Esophagus (tissue), 2 donors: ENCODE measurements around the gene CHMP2A. TPM values are rescaled to one million over a fixed set of nuclear protein-coding genes. Genes with fewer than 3 reads are reported as not detected.

Experiments used
- H3K27ac ChIP-seq, 2 donors: one replicate each; pipeline ENCODE4 v1.5.1; 2013; ENCODE audit warnings: low read depth in 2 of 2, mild to moderate bottlenecking in 2 of 2, inconsistent platforms in 1 of 2, low read length in 1 of 2, moderate library complexity in 1 of 2
- H3K27me3 ChIP-seq, 2 donors: one replicate each; pipeline ENCODE4 v1.6.1; 2013; ENCODE audit warnings: low read length in 2 of 2, control low read depth in 1 of 2, mild to moderate bottlenecking in 1 of 2; ENCODE audit not compliant: insufficient read depth in 2 of 2, control insufficient read depth in 1 of 2
- H3K36me3 ChIP-seq, 2 donors: one replicate each; pipeline ENCODE4 v1.6.1; 2013; ENCODE audit warnings: low read length in 1 of 2; ENCODE audit not compliant: control insufficient read depth in 2 of 2, insufficient read depth in 2 of 2
- H3K4me1 ChIP-seq, 2 donors: one replicate each; pipeline ENCODE4 v1.6.1; 2013; ENCODE audit warnings: low read length in 1 of 2; ENCODE audit not compliant: control insufficient read depth in 2 of 2, insufficient read depth in 2 of 2
- H3K4me3 ChIP-seq, 2 donors: one replicate each; pipeline ENCODE4 v1.5.1; 2013; ENCODE audit warnings: low read length in 2 of 2, mild to moderate bottlenecking in 2 of 2, low read depth in 1 of 2, moderate library complexity in 1 of 2
- H3K9me3 ChIP-seq, 2 donors: one replicate each; pipeline ENCODE4 v1.6.1; 2013; ENCODE audit warnings: mild to moderate bottlenecking in 2 of 2, low read depth in 1 of 2, low read length in 1 of 2, moderate library complexity in 1 of 2; ENCODE audit not compliant: control insufficient read depth in 2 of 2, insufficient read depth in 1 of 2
- WGBS, 2 donors: extraction: QIAGEN DNeasy Blood & Tissue Kit; methylation state at CpG; one replicate each; pipeline ENCODE4 v1.1.7; 2013; 5-methylcytosine and 5-hydroxymethylcytosine counted together
- polyA plus RNA-seq, 2 donors: library from polyadenylated mRNA; stranded (reverse); fragments of 200-250 nt; gene quantifications; one replicate each; pipeline ENCODE4 v1.2.3, GENCODE V29; 2013
- donor health status: healthy with polysubstance abuse.
- donor health status: Bipolar disorder and iron deficiency.

CHMP2A gene
- polyA plus RNA-seq, 2 donors: 174 to 262 TPM

DNA sequence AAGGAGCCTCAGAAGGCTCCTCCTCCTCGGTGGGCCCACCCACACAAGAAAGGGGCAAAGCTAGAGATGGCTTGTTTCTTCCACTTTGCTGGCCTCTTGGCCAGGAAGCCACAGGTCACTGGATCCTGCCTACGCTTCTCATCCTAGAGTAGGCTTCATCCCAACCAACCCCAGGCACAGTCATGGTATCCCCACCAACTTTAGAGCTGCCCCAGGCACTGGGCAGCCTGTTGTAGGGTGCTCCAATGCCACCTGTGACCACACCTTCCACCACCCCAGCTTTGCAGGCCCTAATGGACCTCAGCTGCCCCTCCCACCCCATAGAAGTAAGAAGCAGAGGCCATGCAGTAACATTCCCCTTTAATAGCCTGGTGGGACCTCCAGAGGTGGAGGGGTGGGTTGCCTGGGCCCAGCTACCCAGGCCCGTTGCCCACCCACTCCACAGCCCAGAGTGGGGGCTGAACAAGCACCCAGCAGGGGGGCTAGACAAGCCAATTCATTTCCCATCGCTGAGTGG, 522 bp upstream of the CHMP2A start:
- peaks cover 0 to 30% of the 10 kb centered on the region in 2 donors for H3K4me1 ChIP-seq
- H3K36me3 ChIP-seq: peaks cover 20 to 39% of the 10 kb centered on the region in 2 donors
- WGBS, 2 donors: 41 to 47% methylated on average over 4 of the region's 4 CpGs
- no peaks in the 10 kb centered on the region for H3K27me3 ChIP-seq
- peak overlapping the region; percentile 75 to 92 for H3K4me3 ChIP-seq
- H3K27ac ChIP-seq: peak overlapping the region; percentile 93 to 99
- H3K9me3 ChIP-seq: no peaks in the 10 kb centered on the region

DNA sequence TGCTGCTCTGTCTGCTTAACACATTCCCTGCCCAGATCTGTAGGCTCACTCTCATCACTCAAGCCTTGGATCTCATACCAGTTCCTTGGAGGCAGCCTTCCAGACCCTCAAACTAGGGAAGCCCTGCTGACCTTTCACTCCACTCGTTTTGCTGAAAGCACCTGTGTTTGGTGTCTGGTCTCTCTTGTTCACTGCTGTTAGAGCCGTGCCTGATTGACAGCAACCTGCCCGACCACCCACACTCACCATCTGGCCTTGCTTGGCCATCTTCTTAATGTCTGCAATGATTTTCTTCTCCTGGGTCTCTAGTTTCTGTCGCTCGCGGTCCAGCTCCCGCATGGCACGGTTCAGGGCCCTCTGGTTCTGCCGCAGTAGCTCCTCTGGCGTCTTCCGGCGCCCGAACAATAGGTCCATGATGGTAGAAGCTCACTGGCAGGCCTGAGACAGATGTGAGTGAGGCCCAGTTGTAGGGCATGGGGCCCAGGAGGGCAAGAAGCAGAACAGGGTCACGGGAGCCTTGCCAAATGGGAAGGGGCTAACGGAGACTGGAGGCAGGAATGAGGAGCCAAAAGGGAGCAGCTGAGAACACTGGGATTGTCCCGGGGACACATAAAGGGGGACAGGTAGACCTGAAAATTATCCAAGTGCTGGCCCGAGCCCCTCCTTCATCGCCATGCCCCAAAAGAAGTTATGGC, 959 bp downstream of the CHMP2A start:
- 27 to 30% methylated on average over 18 of the region's 18 CpGs for WGBS, 2 donors
- Histone ChIP-seq H3K27me3 (no peaks in the 10 kb centered on the region), H3K36me3 (peaks cover 28 to 53% of the 10 kb centered on the region in 2 donors)

DNA sequence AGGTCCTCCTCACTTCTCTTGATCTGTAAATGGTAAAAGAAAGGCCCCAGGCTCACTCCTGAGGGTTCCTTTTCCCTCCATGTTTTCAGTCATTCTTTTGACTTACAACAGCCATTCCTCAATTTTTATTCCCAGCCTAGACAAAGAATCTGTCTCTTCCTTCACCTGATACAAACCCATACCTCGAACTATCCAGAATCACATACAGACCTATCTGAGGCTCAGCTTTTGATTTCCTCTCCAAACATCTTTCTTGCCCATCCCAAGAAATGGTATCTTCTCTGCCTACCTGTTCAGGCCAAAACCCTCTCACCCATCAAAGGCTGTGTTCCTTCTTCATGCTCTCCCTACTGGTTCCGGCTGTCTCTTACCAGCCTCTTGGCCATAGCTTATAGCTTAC, 2.2 kb downstream of the CHMP2A start:
- H3K27me3 ChIP-seq: no peaks in the 10 kb centered on the region
- peaks cover 36 to 66% of the 10 kb centered on the region in 2 donors for H3K36me3 ChIP-seq
- H3K4me1 ChIP-seq: peaks cover 0 to 26% of the 10 kb centered on the region in 2 donors
- no peak overlapping the region for H3K4me3 ChIP-seq
- H3K9me3 ChIP-seq: no peaks in the 10 kb centered on the region
- WGBS, 2 donors: 85 to 90% methylated on average over 2 of the region's 2 CpGs
- H3K27ac ChIP-seq: no peak overlapping the region

More for the DNA sequence above, 959 bp downstream of the CHMP2A start:
- H3K27ac ChIP-seq: peak overlapping the region; percentile 93 to 99
- H3K4me3 ChIP-seq: peak overlapping the region; percentile 75 to 92
- H3K4me1 ChIP-seq: peaks cover 0 to 25% of the 10 kb centered on the region in 2 donors
- H3K9me3 ChIP-seq: no peaks in the 10 kb centered on the region

GRCh38 chr19:58551577-58552471, 3.1 kb downstream of the CHMP2A start:
- H3K36me3 ChIP-seq: peaks cover 40 to 73% of the 10 kb centered on the region in 2 donors
- WGBS, 2 donors: 94 to 95% methylated on average over 18 of the region's 18 CpGs
- H3K27me3 ChIP-seq: no peaks in the 10 kb centered on the region

DNA sequence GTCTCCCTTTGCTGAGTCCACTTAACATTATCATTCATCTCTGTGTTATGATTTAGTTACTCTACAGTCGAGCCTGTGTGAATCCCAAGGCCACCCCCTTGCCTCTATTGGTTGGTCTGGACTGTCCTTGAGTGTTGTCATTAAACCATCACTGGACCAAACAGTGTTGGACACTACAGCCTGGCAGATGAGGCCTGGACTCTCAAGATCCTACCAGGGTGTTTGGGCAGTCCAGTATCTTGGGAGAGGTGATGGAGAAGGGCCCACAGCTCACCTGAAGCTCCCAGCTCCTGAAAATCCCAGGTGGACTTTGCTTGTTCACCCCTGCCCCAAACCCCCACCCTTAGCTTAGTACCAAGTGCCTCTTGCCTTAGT, 3.8 kb downstream of the CHMP2A start:
- WGBS, 2 donors: 42 to 56% methylated on average over 1 of the region's 1 CpG
- H3K4me3 ChIP-seq: no peak overlapping the region

More at GRCh38 chr19:58551577-58552471, 3.1 kb downstream of the CHMP2A start:
- Histone ChIP-seq H3K4me1 (peaks cover 0 to 27% of the 10 kb centered on the region in 2 donors), H3K27ac (no peak overlapping the region), H3K4me3 (no peak overlapping the region), H3K9me3 (no peaks in the 10 kb centered on the region)

GRCh38 chr19:58550362-58551122, 4.4 kb downstream of the CHMP2A start:
- Histone ChIP-seq H3K4me1 (peaks cover 8 to 30% of the 10 kb centered on the region in 2 donors), H3K27ac (no peak overlapping the region), H3K4me3 (no peak overlapping the region), H3K36me3 (peaks cover 37 to 62% of the 10 kb centered on the region in 2 donors), H3K27me3 (no peaks in the 10 kb centered on the region), H3K9me3 (no peaks in the 10 kb centered on the region)
- 85 to 87% methylated on average over 13 of the region's 13 CpGs for WGBS, 2 donors

More for the DNA sequence above, 3.8 kb downstream of the CHMP2A start:
- H3K27ac ChIP-seq: no peak overlapping the region
- peaks cover 5 to 26% of the 10 kb centered on the region in 2 donors for H3K4me1 ChIP-seq
- peaks cover 40 to 67% of the 10 kb centered on the region in 2 donors for H3K36me3 ChIP-seq
- H3K9me3 ChIP-seq: no peaks in the 10 kb centered on the region
- H3K27me3 ChIP-seq: no peaks in the 10 kb centered on the region

GRCh38 chr19:58549664-58550361, 5.1 kb downstream of the CHMP2A start:
- WGBS, 2 donors: 84 to 90% methylated on average over 11 of the region's 11 CpGs
- Histone ChIP-seq H3K4me1 (peaks cover 10 to 29% of the 10 kb centered on the region in 2 donors), H3K36me3 (peaks cover 37 to 61% of the 10 kb centered on the region in 2 donors)

DNA sequence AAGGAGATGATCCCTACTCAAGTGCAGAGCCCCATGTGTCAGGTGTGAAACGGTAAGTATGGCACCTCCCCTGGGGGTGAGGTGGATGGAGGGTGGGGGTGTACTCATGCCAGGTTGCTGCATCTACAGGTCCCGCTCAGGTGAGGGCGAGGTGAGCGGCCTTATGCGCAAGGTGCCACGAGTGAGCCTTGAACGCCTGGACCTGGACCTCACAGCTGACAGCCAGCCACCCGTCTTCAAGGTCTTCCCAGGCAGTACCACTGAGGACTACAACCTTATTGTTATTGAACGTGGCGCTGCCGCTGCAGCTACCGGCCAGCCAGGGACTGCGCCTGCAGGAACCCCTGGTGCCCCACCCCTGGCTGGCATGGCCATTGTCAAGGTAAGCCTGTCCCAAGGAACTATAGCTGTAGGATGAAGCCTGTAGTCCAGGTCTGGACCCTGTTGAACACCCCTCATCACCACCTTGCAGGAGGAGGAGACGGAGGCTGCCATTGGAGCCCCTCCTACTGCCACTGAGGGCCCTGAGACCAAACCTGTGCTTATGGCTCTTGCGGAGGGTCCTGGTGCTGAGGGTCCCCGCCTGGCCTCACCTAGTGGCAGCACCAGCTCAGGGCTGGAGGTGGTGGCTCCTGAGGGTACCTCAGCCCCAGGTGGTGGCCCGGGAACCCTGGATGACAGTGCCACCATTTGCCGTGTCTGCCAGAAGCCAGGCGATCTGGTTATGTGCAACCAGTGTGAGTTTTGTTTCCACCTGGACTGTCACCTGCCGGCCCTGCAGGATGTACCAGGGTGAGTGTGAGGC, 5.8 kb downstream of the CHMP2A start:
- Histone ChIP-seq H3K4me3 (no peak overlapping the region), H3K27ac (no peak overlapping the region), H3K36me3 (peaks cover 37 to 61% of the 10 kb centered on the region in 2 donors), H3K9me3 (no peaks in the 10 kb centered on the region), H3K4me1 (peaks cover 10 to 25% of the 10 kb centered on the region in 2 donors), H3K27me3 (no peaks in the 10 kb centered on the region)
- WGBS, 2 donors: 89 to 91% methylated on average over 20 of the region's 20 CpGs

More at GRCh38 chr19:58549664-58550361, 5.1 kb downstream of the CHMP2A start:
- no peaks in the 10 kb centered on the region for H3K27me3 ChIP-seq
- no peaks in the 10 kb centered on the region for H3K9me3 ChIP-seq
- no peak overlapping the region for H3K4me3 ChIP-seq
- no peak overlapping the region for H3K27ac ChIP-seq
